Skeletal muscle cell (primary cell): ENCODE measurements around the gene MMS19.
"Not testable (repeated sequence)": the region's sequence is repeated elsewhere in the genome, so short reads cannot be mapped to it uniquely, and the experiment has no call there.

Experiments used
- DNase-seq: peaks from one replicate; pipeline ENCODE4 v3.0.0-alpha.2; 2010; ENCODE audit warnings: low read depth
- H3K4me3 ChIP-seq: 2 replicates; pipeline ENCODE4 v1.5.1; 2011; ENCODE audit warnings: low read depth, mild to moderate bottlenecking, control low read depth, low read length, moderate library complexity

The MMS19 gene

DNA sequence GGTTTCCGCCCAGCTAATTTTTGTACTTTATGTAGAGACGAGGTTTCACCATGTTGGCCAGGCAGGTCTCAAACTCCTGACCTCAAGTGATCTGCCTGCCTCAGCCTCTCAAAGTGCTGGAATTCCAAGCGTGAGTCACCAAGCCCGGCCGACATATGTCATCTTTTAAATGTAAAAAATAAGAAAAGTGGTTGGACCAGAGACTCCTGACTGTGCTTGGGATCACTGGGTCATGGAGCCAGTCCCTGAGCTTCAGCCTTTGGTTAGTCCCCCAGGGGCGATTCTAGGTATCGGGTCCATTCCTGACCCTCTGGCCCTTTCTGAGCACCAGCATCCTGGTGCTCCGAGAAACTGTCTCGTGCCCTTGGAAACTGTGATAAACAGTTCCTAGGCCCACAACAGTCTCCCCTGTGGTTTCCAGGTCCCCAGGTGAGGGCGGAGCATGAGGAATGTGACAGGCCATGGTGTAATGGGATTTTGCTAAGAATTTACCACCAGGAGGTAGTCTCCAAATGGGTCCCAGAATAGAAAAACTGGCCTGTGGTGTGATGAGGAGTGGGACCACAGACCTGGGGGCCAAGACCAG is 33.3 kb upstream of the MMS19 start:
- H3K4me3 ChIP-seq = no peak overlapping the region
- DNase-seq = no peak

- no peak for DNase-seq
- H3K4me3 ChIP-seq = no peak overlapping the region
Observed at GRCh38 chr10:97529685-97530465, 31.7 kb upstream of the MMS19 start.

DNA sequence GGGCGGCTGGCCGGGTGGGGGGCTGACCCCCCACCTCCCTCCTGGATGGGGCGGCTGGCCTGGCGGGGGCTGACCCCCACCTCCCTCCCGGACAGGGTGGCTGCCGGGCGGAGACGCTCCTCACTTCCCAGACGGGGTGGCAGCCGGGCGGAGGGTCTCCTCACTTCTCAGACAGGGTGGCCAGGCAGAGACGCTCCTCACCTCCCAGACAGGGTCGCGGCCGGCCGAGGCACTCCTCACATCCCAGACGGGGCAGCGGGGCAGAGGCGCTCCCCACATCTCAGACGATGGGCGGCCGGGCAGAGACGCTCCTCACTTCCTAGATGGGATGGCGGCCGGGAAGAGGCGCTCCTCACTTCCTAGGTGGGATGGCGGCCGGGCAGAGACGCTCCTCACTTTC is 30.7 kb upstream of the MMS19 start:
- H3K4me3 ChIP-seq, DNase-seq: not testable (repeated sequence)

- DNase-seq = no peak
- H3K4me3 ChIP-seq = no peak overlapping the region
Observed at GRCh38 chr10:97525683-97526110, 27.5 kb upstream of the MMS19 start.

DNA sequence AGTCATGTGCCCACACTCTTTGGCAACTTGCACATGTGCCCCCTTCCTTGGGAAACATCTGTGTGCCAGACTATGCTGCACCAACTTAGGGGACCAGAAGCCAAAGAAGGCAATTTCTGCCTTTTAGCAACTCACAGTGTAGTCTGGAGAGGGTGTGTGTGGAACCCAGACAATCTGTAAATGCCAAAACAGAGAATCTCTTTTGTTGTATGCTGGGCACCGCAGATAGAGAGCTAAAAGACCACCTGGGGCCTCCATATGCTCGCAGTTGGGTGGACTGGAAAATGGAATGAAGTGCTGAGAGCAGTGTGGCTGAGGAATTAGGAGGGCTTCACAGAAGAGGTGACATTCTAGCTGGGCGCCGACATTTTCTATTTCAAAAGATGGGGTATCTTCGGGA is 26.9 kb upstream of the MMS19 start:
- DNase-seq = no peak
- no peak overlapping the region for H3K4me3 ChIP-seq

DNA sequence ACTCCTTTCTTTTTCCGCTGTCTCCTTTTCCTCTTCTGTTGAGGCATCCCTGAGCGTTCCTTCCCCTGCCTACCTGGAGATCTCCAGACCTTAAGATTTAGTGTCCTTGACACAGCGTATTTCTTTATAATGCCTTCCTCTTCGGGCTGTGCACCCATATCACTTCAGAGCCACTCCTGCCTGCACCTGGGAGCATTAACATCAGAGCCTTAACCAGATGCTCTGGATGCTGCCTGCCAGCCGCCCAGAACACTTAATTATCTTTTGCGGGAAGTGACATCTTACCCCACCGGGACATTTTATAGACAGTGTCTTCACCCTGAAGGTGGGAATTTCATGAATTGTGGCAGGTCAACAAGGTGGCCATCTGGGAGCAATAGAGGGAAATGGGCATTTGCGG is 24.7 kb upstream of the MMS19 start:
- no peak overlapping the region for H3K4me3 ChIP-seq
- DNase-seq = no peak

DNA sequence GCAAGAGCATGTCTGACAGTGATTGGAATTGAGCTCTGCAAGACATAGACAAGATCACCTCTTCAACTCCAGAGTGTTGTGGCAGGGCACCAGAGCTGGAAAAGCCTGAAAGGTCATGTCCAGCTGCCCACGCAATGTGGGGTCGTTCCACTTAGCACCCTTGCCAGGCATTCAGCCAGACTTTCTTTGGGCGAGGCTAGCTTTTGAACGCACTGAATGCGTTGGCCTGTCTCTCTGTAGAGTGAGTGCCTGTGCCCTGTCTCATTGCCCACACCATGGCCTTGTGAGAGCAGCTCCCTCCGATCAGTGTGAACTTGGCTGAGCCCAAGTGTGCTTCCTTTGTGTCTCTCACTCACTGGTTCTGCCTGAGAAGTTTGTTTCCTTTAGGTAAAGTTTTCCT is 23.8 kb upstream of the MMS19 start:
- DNase-seq = no peak
- no peak overlapping the region for H3K4me3 ChIP-seq

GRCh38 chr10:97520978-97521761 is 22.9 kb upstream of the MMS19 start:
- DNase-seq = no peak
- H3K4me3 ChIP-seq = no peak overlapping the region

DNA sequence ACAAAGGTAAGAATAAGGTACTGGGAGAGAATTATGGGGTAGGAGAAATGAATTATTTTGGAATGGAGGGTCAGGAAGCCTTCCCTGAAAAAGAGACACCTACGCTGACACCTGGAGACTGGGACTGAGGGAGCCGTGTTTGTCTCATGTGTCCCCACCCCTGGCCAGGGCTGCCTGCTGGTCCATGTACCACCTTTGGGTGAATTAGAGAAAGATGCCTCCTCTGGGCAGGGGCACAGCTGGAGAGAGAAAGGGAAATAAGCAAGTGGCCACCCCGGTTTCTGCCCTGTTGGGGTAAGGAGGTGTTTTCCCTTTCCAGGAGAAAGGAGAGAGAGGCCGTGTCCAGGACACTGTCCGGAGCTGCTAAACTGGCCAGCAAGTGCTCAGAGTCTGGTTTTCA is 22.3 kb upstream of the MMS19 start:
- no peak for DNase-seq

GRCh38 chr10:97519342-97519741 is 21.1 kb upstream of the MMS19 start:
- DNase-seq = no peak
- H3K4me3 ChIP-seq = no peak overlapping the region

More for the DNA sequence above, 22.3 kb upstream of the MMS19 start:
- no peak overlapping the region for H3K4me3 ChIP-seq

DNA sequence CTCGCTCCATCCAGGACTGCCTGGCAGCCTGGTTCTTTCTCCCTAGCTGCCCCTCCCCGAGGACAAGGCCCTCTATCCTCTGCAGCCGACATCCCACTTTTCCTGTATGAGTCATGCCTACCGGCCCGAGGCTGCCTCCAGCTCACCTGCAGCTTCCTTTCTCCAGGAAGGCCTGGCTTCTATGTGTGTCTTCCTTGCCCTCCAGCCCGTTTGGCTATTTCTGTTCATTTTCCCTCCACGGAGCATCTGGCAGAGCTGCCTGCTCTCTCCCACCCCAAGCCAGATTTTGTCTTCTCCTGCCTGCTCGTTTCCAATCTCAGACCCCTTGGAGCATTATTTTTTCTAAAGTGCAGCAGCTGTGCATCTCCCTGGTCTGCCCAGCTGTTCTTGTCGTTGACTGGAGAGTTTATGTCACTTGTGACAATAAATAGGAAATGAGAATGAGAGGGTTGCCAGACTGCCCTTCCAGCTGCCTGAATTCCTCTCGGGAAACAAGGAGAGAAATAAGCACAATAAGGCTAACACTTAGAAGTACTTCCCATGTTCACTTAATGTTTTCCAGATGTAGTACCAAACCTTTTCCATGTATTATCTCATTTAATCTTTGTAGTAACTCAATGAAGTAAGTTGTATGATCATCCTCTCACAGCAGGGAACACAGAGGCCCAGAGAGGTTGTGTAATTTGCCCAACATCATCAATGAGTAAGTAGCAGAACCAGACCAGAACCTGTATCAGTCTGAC is 20.2 kb upstream of the MMS19 start:
- DNase-seq = no peak
- no peak overlapping the region for H3K4me3 ChIP-seq

- no peak overlapping the region for H3K4me3 ChIP-seq
- no peak for DNase-seq
Observed at GRCh38 chr10:97517778-97518300, 19.6 kb upstream of the MMS19 start.

DNA sequence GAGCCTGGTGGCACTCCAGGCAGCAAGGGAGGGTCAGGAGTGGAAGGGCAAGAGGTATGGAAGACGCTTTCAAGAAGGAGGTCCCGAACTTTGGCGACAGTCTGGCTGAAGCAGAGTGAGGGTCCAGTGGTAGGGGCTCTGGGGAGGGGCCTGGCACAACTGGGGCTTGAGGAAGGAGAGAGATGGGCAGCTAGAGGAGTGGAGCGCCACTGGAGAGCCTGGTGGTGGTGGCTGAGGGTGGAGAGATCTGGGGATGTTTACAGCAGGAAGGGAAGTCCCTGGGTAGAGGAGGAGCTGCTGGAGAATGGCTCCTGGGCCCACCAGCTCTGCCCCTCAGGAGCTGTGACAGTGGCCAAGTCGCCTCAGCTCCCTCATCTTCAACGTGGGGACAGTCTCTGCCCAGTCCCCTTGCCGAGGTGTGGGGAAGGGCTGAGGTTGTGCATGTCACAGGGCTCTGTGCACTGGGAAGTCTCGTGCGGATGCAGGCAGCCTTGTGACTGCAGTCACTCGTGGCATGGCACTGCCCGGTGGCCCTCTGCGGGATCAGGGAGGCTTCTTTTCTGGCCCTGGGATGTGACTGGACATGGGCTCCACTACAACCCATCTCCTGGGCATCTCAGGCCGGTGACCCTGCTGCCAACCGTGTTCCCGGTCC is 19.0 kb upstream of the MMS19 start:
- no peak overlapping the region for H3K4me3 ChIP-seq
- no peak for DNase-seq

- DNase-seq = no peak
- no peak overlapping the region for H3K4me3 ChIP-seq
Observed at GRCh38 chr10:97515271-97515978, 17.2 kb upstream of the MMS19 start.

DNA sequence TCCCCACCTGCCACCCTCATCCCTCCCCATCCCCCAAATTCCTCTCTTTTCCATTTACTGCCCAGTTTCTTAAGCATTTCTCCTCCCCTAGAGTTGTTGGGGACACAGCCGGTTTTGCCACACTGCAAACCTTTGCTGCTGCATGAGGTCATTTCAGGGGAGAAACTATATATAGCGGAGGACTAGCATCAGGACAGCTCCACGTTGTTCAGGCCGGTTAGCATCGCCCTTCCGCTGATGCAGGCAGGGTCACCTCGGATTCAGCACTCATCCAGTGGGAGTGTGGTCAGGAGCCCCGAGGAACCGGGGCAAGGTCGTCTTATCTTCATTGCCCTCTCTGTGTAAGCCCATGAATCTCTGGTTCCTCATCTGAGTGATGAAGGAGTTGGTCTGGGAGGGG is 16.1 kb upstream of the MMS19 start:
- DNase-seq = no peak
- no peak overlapping the region for H3K4me3 ChIP-seq

DNA sequence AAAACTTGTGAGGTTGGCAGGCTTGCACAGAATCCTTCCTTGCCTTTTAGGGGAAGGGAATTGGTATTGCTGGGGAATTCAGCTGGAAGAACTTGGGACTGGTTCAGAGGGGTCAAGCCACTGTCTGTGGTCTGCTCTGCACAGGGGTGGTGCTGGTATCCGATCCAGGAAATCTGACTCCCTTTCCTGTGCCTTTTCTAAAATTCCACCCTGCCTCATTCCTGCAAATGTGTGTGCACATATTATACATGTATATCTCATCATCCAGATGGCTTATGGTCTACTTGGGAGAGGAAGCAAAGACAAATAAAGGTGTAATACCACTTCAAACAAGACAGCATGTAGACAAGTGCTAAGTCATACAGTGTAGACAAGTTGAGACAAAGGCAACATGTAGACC is 14.8 kb upstream of the MMS19 start:
- H3K4me3 ChIP-seq = no peak overlapping the region
- DNase-seq = no peak

DNA sequence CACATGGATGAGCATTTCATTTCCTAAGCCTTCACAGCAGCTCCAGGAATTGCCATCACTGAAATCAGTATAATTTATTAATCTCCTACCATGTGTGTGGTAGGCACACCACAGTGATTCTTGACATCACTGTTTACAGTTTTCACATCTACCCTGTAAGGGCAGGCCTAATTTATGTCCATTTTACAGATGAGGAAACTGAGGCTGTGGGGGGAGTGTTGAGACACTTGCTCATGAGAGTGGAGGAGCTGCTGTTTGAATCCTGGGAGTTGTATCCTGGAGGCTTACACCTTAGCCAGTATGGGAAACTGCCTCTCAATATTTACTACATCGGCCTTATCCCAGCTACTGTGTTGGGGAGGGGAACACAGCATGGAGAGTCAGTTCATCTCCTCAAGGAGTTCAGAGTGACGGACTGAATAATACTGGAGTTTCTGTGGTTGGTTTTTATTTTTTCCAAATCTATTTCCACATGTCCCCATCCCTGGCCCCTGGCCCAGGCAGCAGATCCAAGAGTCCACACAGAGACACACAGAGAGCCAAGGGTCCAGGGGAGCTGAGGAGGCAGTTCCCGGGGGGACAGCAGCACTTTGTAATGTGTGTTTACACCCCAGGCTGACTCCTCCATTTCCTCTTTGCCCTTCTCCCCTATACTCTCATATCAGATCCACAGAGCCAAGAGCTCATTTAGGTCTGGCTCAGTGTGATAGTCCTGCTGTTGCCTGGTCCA is 13.7 kb upstream of the MMS19 start:
- DNase-seq = no peak
- H3K4me3 ChIP-seq = no peak overlapping the region

DNA sequence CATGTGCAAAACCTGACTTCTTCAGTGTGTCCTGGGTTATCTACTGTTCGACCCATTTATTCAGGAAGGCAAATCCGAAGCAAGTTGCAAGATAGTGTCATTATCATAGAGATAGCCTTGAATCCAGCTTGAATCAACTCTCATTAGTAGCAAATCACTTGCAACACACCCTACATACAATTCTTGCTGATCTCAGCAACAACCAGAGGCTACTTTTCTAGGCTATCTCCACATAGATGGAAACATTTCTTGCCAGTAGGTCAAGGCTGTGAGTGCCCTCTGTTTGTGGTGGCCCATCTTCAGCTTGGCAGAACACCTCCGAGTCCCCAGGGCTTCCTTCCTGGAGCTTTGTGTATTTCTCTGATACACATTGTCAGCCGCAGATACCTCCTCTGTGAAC is 12.5 kb upstream of the MMS19 start:
- DNase-seq = no peak
- no peak overlapping the region for H3K4me3 ChIP-seq
